Astrocyte of the spinal cord (primary cell): ENCODE data around the gene LHFPL3.

ENCODE experiments used
- DNase-seq: peaks from one replicate; pipeline ENCODE4 v3.0.0; 2011; ENCODE audit warnings: low read depth, low spot score
- H3K4me3 ChIP-seq: 2 replicates; pipeline ENCODE4 v1.5.1; 2011; ENCODE audit warnings: low read depth, mild to moderate bottlenecking, low read length, moderate library complexity
- CTCF ChIP-seq: IDR thresholded peaks from 2 replicates; pipeline ENCODE4 v1.5.1; 2012; ENCODE audit warnings: low read depth, mild to moderate bottlenecking, low read length, inconsistent platforms
- in situ Hi-C: cut with HindIII; loops from 2 replicates; pipeline ENCODE4 v1.10.0; 2017; ENCODE audit warnings: low sequenced_read_pairs

LHFPL3 gene

GRCh38 chr7:104363355-104363754 lies 35.0 kb downstream of the LHFPL3 start:
- TF ChIP-seq CTCF, result no peak
- in situ Hi-C loops, result no loop called here
- no peak for DNase-seq
- H3K4me3 ChIP-seq, result no peak overlapping the region

GRCh38 chr7:104366390-104366789 lies 38.0 kb downstream of the LHFPL3 start:
- no peak for DNase-seq
- in situ Hi-C loops, result no loop called here
- no peak overlapping the region for H3K4me3 ChIP-seq
- TF ChIP-seq CTCF, result no peak

GRCh38 chr7:104367926-104368325 lies 39.5 kb downstream of the LHFPL3 start:
- H3K4me3 ChIP-seq, result no peak overlapping the region
- in situ Hi-C loops, result no loop called here
- no peak for TF ChIP-seq CTCF

GRCh38 chr7:104371216-104371979 lies 43.0 kb downstream of the LHFPL3 start:
- no peak overlapping the region for H3K4me3 ChIP-seq
- DNase-seq, result no peak
- in situ Hi-C loops, result no loop called here
- TF ChIP-seq CTCF, result no peak

More at GRCh38 chr7:104367926-104368325, 39.5 kb downstream of the LHFPL3 start:
- no peak for DNase-seq

- in situ Hi-C loops, result no loop called here
- no peak for DNase-seq
- H3K4me3 ChIP-seq, result no peak overlapping the region
- TF ChIP-seq CTCF, result no peak
These were observed 43.6 kb downstream of the LHFPL3 start for GRCh38 chr7:104371980-104372357.

GRCh38 chr7:104382616-104383015 lies 54.2 kb downstream of the LHFPL3 start:
- in situ Hi-C loops, result no loop called here
- DNase-seq, result no peak
- H3K4me3 ChIP-seq, result no peak overlapping the region
- TF ChIP-seq CTCF, result no peak
